Ishikawa (cell line): ENCODE measurements around the gene TRPM5.

ENCODE experiments used
- CEBPB ChIP-seq: IDR thresholded peaks from 2 replicates; pipeline ENCODE4 v1.6.1; 2012
- CREB1 ChIP-seq: IDR thresholded peaks from 2 replicates; pipeline ENCODE4 v1.6.1; 2012; ENCODE audit warnings: low read depth
- EGR1 ChIP-seq: IDR thresholded peaks from 2 replicates; pipeline ENCODE4 v1.6.1; 2012
- EP300 ChIP-seq: IDR thresholded peaks from 2 replicates; pipeline ENCODE4 v1.6.1; 2012; ENCODE audit warnings: borderline replicate concordance
- FOXM1 ChIP-seq: IDR thresholded peaks from 2 replicates; pipeline ENCODE4 v1.6.1; 2012; ENCODE audit warnings: low read depth, borderline replicate concordance
- NFIC ChIP-seq: IDR thresholded peaks from 2 replicates; pipeline ENCODE4 v1.6.1; 2012
- RAD21 ChIP-seq: IDR thresholded peaks from 2 replicates; pipeline ENCODE4 v1.6.1; 2012; ENCODE audit warnings: low read depth
- TAF1 ChIP-seq: IDR thresholded peaks from 2 replicates; pipeline ENCODE4 v1.6.1; 2012; ENCODE audit warnings: low read depth, mild to moderate bottlenecking
- TCF12 ChIP-seq: IDR thresholded peaks from 2 replicates; pipeline ENCODE4 v1.6.1; 2012; ENCODE audit warnings: low read depth
- TEAD4 ChIP-seq: IDR thresholded peaks from 2 replicates; pipeline ENCODE4 v1.6.1; 2012
- YY1 ChIP-seq: IDR thresholded peaks from 2 replicates; pipeline ENCODE4 v1.6.1; 2012; ENCODE audit warnings: low read depth
- ZBTB7A ChIP-seq: IDR thresholded peaks from 2 replicates; pipeline ENCODE4 v1.6.1; 2012; ENCODE audit warnings: low read depth
- TF ChIP-seq, protein P1 (sequence below): IDR thresholded peaks from 2 replicates; pipeline ENCODE4 v1.6.1; 2012; ENCODE audit warnings: low read depth, mild to moderate bottlenecking
- TF ChIP-seq, protein P2 (sequence below): IDR thresholded peaks from 2 replicates; pipeline ENCODE4 v1.6.1; 2012
- TF ChIP-seq, protein P3 (sequence below): IDR thresholded peaks from 2 replicates; pipeline ENCODE4 v1.6.1; 2012

The TRPM5 gene

DNA sequence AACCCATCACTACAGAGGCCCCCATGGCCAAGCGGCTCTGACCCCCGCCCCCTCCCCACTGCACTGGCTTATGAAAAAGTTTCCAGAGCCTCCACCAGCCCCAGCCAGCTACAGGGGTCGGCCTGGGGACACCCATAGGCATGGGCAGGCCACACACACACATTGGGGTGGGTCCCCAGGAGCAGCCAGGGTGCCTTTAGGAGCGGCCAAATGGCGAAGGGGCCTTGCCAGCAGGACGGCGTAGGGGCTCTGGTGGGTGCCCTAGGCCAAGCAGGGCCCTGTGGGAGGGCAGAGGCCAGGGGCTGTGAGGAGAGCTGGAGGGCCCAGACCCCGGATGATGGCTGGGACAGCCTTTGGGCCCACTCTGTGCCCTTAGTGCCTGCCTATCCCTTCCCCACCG is 33.7 kb downstream of the TRPM5 start:
- TF ChIP-seq EGR1 (no peak), FOXM1 (no peak), NFIC (no peak), TAF1 (no peak), TCF12 (no peak), EP300 (no peak), RAD21 (no peak), YY1 (no peak), CREB1 (no peak), TEAD4 (no peak), ZBTB7A (no peak), CEBPB (no peak)
- TF ChIP-seq, protein P1, sequence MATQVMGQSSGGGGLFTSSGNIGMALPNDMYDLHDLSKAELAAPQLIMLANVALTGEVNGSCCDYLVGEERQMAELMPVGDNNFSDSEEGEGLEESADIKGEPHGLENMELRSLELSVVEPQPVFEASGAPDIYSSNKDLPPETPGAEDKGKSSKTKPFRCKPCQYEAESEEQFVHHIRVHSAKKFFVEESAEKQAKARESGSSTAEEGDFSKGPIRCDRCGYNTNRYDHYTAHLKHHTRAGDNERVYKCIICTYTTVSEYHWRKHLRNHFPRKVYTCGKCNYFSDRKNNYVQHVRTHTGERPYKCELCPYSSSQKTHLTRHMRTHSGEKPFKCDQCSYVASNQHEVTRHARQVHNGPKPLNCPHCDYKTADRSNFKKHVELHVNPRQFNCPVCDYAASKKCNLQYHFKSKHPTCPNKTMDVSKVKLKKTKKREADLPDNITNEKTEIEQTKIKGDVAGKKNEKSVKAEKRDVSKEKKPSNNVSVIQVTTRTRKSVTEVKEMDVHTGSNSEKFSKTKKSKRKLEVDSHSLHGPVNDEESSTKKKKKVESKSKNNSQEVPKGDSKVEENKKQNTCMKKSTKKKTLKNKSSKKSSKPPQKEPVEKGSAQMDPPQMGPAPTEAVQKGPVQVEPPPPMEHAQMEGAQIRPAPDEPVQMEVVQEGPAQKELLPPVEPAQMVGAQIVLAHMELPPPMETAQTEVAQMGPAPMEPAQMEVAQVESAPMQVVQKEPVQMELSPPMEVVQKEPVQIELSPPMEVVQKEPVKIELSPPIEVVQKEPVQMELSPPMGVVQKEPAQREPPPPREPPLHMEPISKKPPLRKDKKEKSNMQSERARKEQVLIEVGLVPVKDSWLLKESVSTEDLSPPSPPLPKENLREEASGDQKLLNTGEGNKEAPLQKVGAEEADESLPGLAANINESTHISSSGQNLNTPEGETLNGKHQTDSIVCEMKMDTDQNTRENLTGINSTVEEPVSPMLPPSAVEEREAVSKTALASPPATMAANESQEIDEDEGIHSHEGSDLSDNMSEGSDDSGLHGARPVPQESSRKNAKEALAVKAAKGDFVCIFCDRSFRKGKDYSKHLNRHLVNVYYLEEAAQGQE: no peak
- TF ChIP-seq, protein P2, sequence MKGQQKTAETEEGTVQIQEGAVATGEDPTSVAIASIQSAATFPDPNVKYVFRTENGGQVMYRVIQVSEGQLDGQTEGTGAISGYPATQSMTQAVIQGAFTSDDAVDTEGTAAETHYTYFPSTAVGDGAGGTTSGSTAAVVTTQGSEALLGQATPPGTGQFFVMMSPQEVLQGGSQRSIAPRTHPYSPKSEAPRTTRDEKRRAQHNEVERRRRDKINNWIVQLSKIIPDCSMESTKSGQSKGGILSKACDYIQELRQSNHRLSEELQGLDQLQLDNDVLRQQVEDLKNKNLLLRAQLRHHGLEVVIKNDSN: no peak
- TF ChIP-seq, protein P3, sequence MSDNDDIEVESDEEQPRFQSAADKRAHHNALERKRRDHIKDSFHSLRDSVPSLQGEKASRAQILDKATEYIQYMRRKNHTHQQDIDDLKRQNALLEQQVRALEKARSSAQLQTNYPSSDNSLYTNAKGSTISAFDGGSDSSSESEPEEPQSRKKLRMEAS: no peak

DNA sequence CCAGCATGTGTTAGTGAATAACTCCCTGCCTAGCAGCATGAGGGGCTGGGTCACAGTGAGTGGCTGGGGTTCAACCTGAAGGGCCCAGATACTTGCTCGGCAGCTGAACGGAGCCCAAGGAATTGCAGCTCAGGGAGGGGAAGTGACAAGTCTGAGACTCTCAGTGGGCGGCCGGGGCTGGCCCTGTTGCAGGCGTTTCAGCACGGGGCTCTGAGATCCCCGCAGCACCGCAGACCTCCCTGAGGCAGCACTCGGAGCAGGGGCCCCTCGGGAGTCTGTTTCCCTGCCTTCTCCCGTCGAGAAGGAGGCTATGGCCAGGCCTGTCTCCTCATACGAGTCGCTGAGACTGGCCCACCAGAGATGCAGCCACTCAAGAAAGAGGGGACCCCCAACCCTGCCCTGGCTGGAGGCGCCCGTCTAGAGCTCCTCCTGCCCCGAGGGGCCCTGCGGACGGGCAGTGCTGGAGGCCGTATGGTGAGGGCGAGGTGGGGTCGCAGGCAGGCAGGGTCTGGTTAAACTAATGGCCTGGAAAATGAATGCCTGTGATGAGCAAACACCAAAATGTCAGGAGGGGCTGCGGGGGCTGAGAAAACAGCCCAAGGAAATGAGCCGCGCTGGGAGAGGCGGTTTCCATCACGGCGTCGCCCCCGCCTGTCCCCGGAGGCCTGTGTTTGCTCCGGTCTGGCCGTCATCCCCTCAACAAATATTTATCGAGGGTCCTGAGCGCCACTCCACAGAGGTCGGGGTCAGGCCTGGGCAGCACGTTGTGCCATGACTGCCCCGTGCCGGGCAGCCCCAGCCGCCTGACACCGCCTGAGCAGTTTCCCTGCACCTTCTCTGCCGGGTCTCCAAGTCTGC is 34.5 kb downstream of the TRPM5 start:
- no peak for TF ChIP-seq EGR1
- TF ChIP-seq, protein P1: no peak
- no peak for TF ChIP-seq RAD21

DNA sequence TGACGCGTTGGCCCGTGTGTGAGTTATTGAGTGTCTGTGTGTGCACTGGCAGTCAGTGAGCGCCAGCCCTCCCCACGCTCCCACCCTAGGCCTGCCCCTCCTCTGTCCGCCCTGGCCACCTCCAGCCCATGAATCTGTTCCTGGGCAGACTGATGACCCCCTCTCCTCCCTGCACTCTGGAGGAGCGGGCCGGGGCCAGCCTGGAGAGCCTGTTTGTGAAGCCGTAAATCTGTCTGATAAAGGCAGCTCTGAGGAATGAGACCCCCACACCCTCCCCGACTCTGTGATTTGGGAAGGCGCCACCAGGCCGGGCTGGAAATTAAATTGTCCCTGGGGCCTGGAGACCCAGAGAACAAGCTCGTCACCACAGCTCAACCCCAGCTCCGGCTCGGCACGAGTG is 35.2 kb downstream of the TRPM5 start:
- no peak for TF ChIP-seq TEAD4
- TF ChIP-seq ZBTB7A: no peak
- TF ChIP-seq, protein P3: no peak
- TF ChIP-seq YY1: no peak
- no peak for TF ChIP-seq TAF1
- no peak for TF ChIP-seq CREB1
- TF ChIP-seq EP300: no peak

DNA sequence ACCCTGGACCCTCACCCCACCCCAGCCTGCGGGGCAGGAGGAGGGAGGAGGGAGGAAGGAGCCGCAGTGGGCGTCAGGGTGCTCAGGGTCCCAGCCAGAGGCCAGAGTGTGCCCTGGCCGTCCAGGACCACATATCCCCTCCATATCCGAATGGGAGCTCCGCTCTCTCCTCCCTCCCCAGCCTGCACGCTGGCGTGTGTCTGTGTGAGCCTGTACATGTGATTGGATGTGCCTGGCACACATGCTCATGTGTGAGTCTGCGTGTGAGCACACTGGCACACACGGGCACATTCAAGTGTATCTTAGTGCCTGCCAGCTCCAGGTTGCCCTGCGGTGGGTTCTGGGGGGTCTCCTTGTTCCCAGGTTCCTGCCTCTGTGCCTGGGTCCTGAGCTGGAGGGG is 35.6 kb downstream of the TRPM5 start:
- no peak for TF ChIP-seq TAF1
- TF ChIP-seq, protein P2: no peak
- no peak for TF ChIP-seq TCF12
- TF ChIP-seq CREB1: no peak
- TF ChIP-seq, protein P3: no peak
- no peak for TF ChIP-seq FOXM1
- no peak for TF ChIP-seq ZBTB7A
- TF ChIP-seq RAD21: no peak
- TF ChIP-seq EGR1: no peak
- TF ChIP-seq CEBPB: no peak
- no peak for TF ChIP-seq YY1
- TF ChIP-seq NFIC: no peak
- TF ChIP-seq TEAD4: no peak
- TF ChIP-seq EP300: no peak
- TF ChIP-seq, protein P1: no peak
